ENCODE data around the gene HLA-DMB.

The HLA-DMB gene

GRCh38 chr6:32968867-32969684, 28.2 kb upstream of the HLA-DMB start:
- H3F3A ChIP-seq (ENCODE audit: control insufficient read depth, insufficient read depth): peaks cover 45% of the 10 kb centered on the region
- H3K27me3 ChIP-seq (ENCODE audit: control insufficient read depth, low read length): no peaks in the 10 kb centered on the region
- H3K79me2 ChIP-seq (ENCODE audit: control insufficient read depth, low read length): peaks cover 78% of the 10 kb centered on the region
- H3K4me2 ChIP-seq (ENCODE audit: low read length): peak overlapping the region; percentile 91
- peak overlapping the region; percentile 90 for H3K4me3 ChIP-seq (ENCODE audit: low read length)
- peaks cover 58% of the 10 kb centered on the region for H3K36me3 ChIP-seq (ENCODE audit: control insufficient read depth, low read length)
- H3K9me3 ChIP-seq (ENCODE audit: control insufficient read depth, insufficient read depth, low read length): no peaks in the 10 kb centered on the region
- H3K27ac ChIP-seq (ENCODE audit: low read depth, low read length): peak overlapping the region; percentile 96
- H4K20me1 ChIP-seq (ENCODE audit: control insufficient read depth, insufficient read depth, low read depth, low read length): peaks cover 14% of the 10 kb centered on the region
- H3K4me1 ChIP-seq (ENCODE audit: control insufficient read depth, low read length): peaks cover 39% of the 10 kb centered on the region
- TF ChIP-seq EZH2phosphoT487 (IDR thresholded peaks at IDR 0.05; ENCODE audit: borderline replicate concordance, low read length): no peak
- TF ChIP-seq, protein P1, sequence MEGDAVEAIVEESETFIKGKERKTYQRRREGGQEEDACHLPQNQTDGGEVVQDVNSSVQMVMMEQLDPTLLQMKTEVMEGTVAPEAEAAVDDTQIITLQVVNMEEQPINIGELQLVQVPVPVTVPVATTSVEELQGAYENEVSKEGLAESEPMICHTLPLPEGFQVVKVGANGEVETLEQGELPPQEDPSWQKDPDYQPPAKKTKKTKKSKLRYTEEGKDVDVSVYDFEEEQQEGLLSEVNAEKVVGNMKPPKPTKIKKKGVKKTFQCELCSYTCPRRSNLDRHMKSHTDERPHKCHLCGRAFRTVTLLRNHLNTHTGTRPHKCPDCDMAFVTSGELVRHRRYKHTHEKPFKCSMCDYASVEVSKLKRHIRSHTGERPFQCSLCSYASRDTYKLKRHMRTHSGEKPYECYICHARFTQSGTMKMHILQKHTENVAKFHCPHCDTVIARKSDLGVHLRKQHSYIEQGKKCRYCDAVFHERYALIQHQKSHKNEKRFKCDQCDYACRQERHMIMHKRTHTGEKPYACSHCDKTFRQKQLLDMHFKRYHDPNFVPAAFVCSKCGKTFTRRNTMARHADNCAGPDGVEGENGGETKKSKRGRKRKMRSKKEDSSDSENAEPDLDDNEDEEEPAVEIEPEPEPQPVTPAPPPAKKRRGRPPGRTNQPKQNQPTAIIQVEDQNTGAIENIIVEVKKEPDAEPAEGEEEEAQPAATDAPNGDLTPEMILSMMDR (IDR thresholded peaks at IDR 0.05; ENCODE audit: low read depth, low read length, poor library complexity, severe bottlenecking): no peak
- H3K9me2 ChIP-seq (replicated peaks; ENCODE audit: control insufficient read depth, low read length): no peaks in the 10 kb centered on the region

DNA sequence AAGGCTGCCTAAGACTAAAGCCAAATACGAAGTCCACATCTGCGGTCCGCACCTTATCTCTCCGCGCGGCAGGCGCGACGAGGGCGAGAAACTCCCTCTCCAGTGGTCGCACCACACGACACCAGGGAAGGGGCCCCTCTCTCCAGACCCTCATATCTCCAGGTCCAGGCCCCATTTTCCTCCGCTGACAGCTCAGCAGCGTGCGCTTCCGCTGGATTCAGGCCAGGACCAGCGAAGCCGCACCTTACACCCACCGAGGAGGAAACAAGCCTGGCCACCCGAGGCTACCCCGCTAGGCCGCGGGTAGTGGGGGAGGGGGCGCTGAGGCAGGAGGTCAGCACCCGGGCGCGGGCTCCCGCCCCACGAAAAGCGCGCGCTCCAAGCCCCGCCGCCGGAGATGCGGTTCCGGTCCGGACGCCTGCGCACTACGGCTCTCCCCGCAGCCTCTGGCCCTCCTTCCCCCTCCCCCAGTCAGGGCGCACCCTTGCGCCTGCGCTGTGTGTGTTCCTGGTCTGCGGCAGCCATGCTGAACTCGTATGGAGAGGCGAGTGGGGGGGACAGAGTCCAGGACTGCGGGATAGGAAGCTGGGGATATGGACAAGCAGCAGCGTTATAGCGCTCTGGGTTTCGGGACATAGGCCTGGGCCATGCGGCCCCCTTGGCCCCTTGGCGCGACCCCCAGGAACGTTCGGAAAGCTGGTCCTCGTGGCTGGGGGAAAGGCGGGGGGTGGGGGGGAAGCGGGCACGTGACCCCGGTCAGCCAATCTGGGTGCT, 27.5 kb upstream of the HLA-DMB start, which contains the start of gene BRD2:
BRD2 (plus strand) TSS at position 502 of the 774 bp plus-strand sequence. CDS start 4,305 bp downstream, outside the sequence.
- Histone ChIP-seq H3K27me3 (ENCODE audit: control insufficient read depth, low read length) (no peaks in the 10 kb centered on the region), H3K9me3 (ENCODE audit: control insufficient read depth, insufficient read depth, low read length) (no peaks in the 10 kb centered on the region), H4K20me1 (ENCODE audit: control insufficient read depth, insufficient read depth, low read depth, low read length) (peaks cover 11% of the 10 kb centered on the region), H3K4me2 (ENCODE audit: low read length) (peak within 1 kb of the TSS; percentile 91), H3K27ac (ENCODE audit: low read depth, low read length) (peak within 1 kb of the TSS; percentile 96), H3K36me3 (ENCODE audit: control insufficient read depth, low read length) (peaks cover 50% of the 10 kb centered on the region), H3K4me1 (ENCODE audit: control insufficient read depth, low read length) (peaks cover 47% of the 10 kb centered on the region), H3K9me2 (replicated peaks; ENCODE audit: control insufficient read depth, low read length) (no peaks in the 10 kb centered on the region), H3K4me3 (ENCODE audit: low read length) (peak within 1 kb of the TSS; percentile 90), H3F3A (ENCODE audit: control insufficient read depth, insufficient read depth) (peaks cover 50% of the 10 kb centered on the region), H3K79me2 (ENCODE audit: control insufficient read depth, low read length) (peaks cover 72% of the 10 kb centered on the region)
- TF ChIP-seq EZH2phosphoT487 (IDR thresholded peaks at IDR 0.05; ENCODE audit: borderline replicate concordance, low read length): no peak
- TF ChIP-seq, protein P1 (IDR thresholded peaks at IDR 0.05; ENCODE audit: low read depth, low read length, poor library complexity, severe bottlenecking): no peak

DNA sequence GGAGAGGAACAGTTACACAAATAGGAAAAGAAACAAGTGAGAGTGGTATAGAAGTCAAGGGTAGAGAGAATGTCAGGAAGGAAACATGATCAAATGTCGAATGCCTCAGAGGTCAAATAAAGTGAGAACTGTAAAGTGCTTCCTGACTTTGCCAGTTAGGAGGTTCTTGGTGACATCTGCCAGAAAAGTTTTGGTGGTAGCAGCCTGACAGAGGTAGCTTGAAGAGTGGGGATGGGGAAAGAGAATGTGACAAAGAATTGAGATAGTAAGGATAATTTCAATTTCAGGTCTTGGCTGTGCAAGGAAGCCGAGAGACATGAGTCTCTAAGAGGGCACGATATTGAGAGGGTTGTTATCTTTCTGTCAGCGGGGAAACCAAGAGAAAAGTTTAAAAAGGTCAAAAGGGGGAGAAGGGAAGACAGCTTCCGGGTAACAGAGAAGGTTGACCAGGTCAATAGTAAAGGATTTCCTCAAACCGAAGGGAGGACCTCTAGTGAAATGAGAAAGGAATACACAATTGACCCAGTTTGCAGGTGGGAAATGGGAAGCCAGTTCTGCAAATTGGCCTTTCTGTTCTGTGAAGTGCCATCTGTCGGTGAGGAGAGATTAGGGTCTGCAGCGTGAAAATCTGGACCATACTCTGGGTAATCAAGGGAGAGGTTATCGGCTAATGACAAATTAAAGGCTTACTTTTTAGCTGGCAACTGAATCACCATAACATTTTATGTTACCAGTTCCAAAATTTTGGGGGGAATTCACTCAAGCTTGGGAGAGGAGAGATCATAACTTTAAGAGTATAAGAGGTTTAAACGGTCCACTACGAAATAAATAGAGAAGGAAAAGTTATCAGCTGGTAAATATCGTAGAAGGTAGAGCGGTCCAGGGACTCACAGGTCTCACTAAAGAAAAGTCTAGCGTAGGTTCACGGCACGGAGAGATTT, 26.6 kb upstream of the HLA-DMB start:
- H3K9me2 ChIP-seq (replicated peaks; ENCODE audit: control insufficient read depth, low read length): no peaks in the 10 kb centered on the region
- peaks cover 69% of the 10 kb centered on the region for H3K79me2 ChIP-seq (ENCODE audit: control insufficient read depth, low read length)
- H3F3A ChIP-seq (ENCODE audit: control insufficient read depth, insufficient read depth): peaks cover 50% of the 10 kb centered on the region
- peaks cover 41% of the 10 kb centered on the region for H3K36me3 ChIP-seq (ENCODE audit: control insufficient read depth, low read length)
- no peaks in the 10 kb centered on the region for H3K9me3 ChIP-seq (ENCODE audit: control insufficient read depth, insufficient read depth, low read length)
- no peaks in the 10 kb centered on the region for H3K27me3 ChIP-seq (ENCODE audit: control insufficient read depth, low read length)
- TF ChIP-seq, protein P1 (IDR thresholded peaks at IDR 0.05; ENCODE audit: low read depth, low read length, poor library complexity, severe bottlenecking): peak; percentile 82
- no peak for TF ChIP-seq EZH2phosphoT487 (IDR thresholded peaks at IDR 0.05; ENCODE audit: borderline replicate concordance, low read length)
- H3K4me2 ChIP-seq (ENCODE audit: low read length): peak overlapping the region; percentile 91
- peaks cover 2% of the 10 kb centered on the region; the same call in 1 of the 2 replicates for H4K20me1 ChIP-seq (ENCODE audit: control insufficient read depth, insufficient read depth, low read depth, low read length)
- H3K4me3 ChIP-seq (ENCODE audit: low read length): peak overlapping the region; percentile 90
- peak overlapping the region; percentile 96 for H3K27ac ChIP-seq (ENCODE audit: low read depth, low read length)
- peaks cover 56% of the 10 kb centered on the region for H3K4me1 ChIP-seq (ENCODE audit: control insufficient read depth, low read length)

All from DOHH2 (cell line).